Measurements from ENCODE around the gene DYNLT2. TPM values are rescaled to one million over a fixed set of nuclear protein-coding genes. Genes with fewer than 3 reads are reported as not detected.

Gene DYNLT2
- total RNA-seq, 1 experiment from 2014 or later = 1.3 TPM

DNA sequence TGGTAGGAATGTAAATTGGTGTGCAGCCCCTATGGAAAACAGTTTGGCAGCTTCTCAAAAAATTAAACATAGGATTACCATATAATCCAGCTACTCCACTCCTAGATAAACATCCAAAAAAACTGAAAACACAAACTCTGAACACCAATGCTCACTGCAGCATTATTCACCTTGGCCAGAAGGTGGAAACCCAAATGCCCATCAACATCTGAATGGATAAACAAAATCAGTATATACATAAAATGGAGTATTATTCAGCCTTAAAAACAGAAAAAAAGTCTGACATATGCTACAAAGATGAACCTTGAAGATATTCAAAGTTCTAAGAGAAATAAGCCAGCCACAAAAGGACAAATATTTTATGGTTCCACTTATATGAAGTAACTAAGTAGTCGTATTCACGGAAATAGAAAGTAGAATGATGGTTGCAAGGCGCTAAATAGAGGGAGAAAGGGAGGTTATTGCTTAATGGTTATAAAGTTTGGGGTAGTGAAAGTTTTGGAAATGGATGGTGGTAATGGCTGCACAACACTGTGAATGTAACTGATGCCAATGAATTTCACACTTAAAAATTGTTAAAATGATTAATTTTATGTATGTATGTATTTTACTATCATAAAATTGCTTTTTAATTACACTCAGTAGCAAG is 31.0 kb downstream of the DYNLT2 start:
- H3K4me3 Mint-ChIP-seq (ENCODE audit: unreplicated experiment) = no peak overlapping the region
- ChIA-PET POLR2A (interaction anchor here (0.7 to 5.4 kb wide), 5 partner anchors 11 to 32 kb away, joined by 3 to 102 read pairs (median 11); partner anchors contain the start of genes C6orf120 and WDR27), CTCF (interaction anchor here (0.7 kb wide), 1 partner anchor 10 kb away, joined by 3 read pairs; no protein-coding TSS in a partner anchor)
- peaks cover 32% of the 10 kb centered on the region for H3K36me3 Mint-ChIP-seq (ENCODE audit: insufficient read depth, unreplicated experiment)
- peaks cover 10% of the 10 kb centered on the region for H3K4me1 Mint-ChIP-seq (ENCODE audit: insufficient read depth, unreplicated experiment)
- intact Hi-C loops (cut with micrococcal nuclease) = no loop called here
- no peak for DNase-seq (ENCODE audit: unreplicated experiment)
- no peaks in the 10 kb centered on the region for H3K9me3 Mint-ChIP-seq (ENCODE audit: unreplicated experiment)
- TF ChIP-seq CTCF (IDR thresholded peaks at IDR 0.05; ENCODE audit: unreplicated experiment) = peak; percentile 26
- no peak overlapping the region for H3K27ac Mint-ChIP-seq (ENCODE audit: low read depth, unreplicated experiment)
- BruUV-seq (replicated peaks) = no TSS peak
- H3K27me3 Mint-ChIP-seq (ENCODE audit: insufficient read depth, unreplicated experiment) = no peaks in the 10 kb centered on the region

GRCh38 chr6:169719117-169719516 is 32.3 kb downstream of the DYNLT2 start:
- Mint-ChIP-seq H3K27ac (ENCODE audit: low read depth, unreplicated experiment) (no peak overlapping the region), H3K9me3 (ENCODE audit: unreplicated experiment) (no peaks in the 10 kb centered on the region), H3K27me3 (ENCODE audit: insufficient read depth, unreplicated experiment) (no peaks in the 10 kb centered on the region), H3K4me3 (ENCODE audit: unreplicated experiment) (no peak overlapping the region), H3K4me1 (ENCODE audit: insufficient read depth, unreplicated experiment) (peaks cover 10% of the 10 kb centered on the region), H3K36me3 (ENCODE audit: insufficient read depth, unreplicated experiment) (peaks cover 44% of the 10 kb centered on the region)
- ChIA-PET POLR2A (interaction anchor here (1.3 to 3.7 kb wide), 5 partner anchors 10 to 31 kb away, joined by 3 to 25 read pairs (median 3); no protein-coding TSS in a partner anchor), CTCF (interaction anchor here (1.3 to 1.4 kb wide), 2 partner anchors 10 to 33 kb away, joined by 4 to 6 read pairs; partner anchors contain the start of genes DYNLT2 and ERMARD)
- TF ChIP-seq CTCF (IDR thresholded peaks at IDR 0.05; ENCODE audit: unreplicated experiment) = no peak
- BruUV-seq (replicated peaks) = no TSS peak
- DNase-seq (ENCODE audit: unreplicated experiment) = no peak
- intact Hi-C loops (cut with micrococcal nuclease) = no loop called here

GRCh38 chr6:169714595-169714994 is 36.8 kb downstream of the DYNLT2 start:
- BruUV-seq (replicated peaks) = no TSS peak
- no peak overlapping the region for H3K27ac Mint-ChIP-seq (ENCODE audit: low read depth, unreplicated experiment)
- ChIA-PET CTCF (no interaction called here), POLR2A (interaction anchor here (1.5 to 1.8 kb wide), 2 partner anchors 10 to 12 kb away, joined by 3 to 10 read pairs; partner anchors contain the start of genes C6orf120 and WDR27)
- no peak for TF ChIP-seq CTCF (IDR thresholded peaks at IDR 0.05; ENCODE audit: unreplicated experiment)
- H3K36me3 Mint-ChIP-seq (ENCODE audit: insufficient read depth, unreplicated experiment) = peaks cover 74% of the 10 kb centered on the region
- no peak overlapping the region for H3K4me3 Mint-ChIP-seq (ENCODE audit: unreplicated experiment)
- no peaks in the 10 kb centered on the region for H3K27me3 Mint-ChIP-seq (ENCODE audit: insufficient read depth, unreplicated experiment)
- intact Hi-C loops (cut with micrococcal nuclease) = no loop called here
- H3K4me1 Mint-ChIP-seq (ENCODE audit: insufficient read depth, unreplicated experiment) = peaks cover 5% of the 10 kb centered on the region
- DNase-seq (ENCODE audit: unreplicated experiment) = no peak
- no peaks in the 10 kb centered on the region for H3K9me3 Mint-ChIP-seq (ENCODE audit: unreplicated experiment)

GRCh38 chr6:169714178-169714577 is 37.2 kb downstream of the DYNLT2 start:
- H3K4me1 Mint-ChIP-seq (ENCODE audit: insufficient read depth, unreplicated experiment) = peaks cover 3% of the 10 kb centered on the region
- POLR2A ChIA-PET = interaction anchor here (0.9 to 1.8 kb wide), 3 partner anchors 10 to 12 kb away, joined by 3 to 10 read pairs (median 3); partner anchors contain the start of genes C6orf120 and WDR27
- DNase-seq (ENCODE audit: unreplicated experiment) = no peak
- no peaks in the 10 kb centered on the region for H3K9me3 Mint-ChIP-seq (ENCODE audit: unreplicated experiment)
- intact Hi-C loops (cut with micrococcal nuclease) = no loop called here
- BruUV-seq (replicated peaks) = no TSS peak
- no peak overlapping the region for H3K4me3 Mint-ChIP-seq (ENCODE audit: unreplicated experiment)
- CTCF ChIA-PET = interaction anchor here (0.6 kb wide), 1 partner anchor 48 kb away, joined by 3 read pairs; no protein-coding TSS in a partner anchor
- H3K36me3 Mint-ChIP-seq (ENCODE audit: insufficient read depth, unreplicated experiment) = peaks cover 74% of the 10 kb centered on the region
- no peak overlapping the region for H3K27ac Mint-ChIP-seq (ENCODE audit: low read depth, unreplicated experiment)
- H3K27me3 Mint-ChIP-seq (ENCODE audit: insufficient read depth, unreplicated experiment) = no peaks in the 10 kb centered on the region
- TF ChIP-seq CTCF (IDR thresholded peaks at IDR 0.05; ENCODE audit: unreplicated experiment) = no peak
